ENCODE measurements around the gene MMP10. TPM values are rescaled to one million over a fixed set of nuclear protein-coding genes. Genes with fewer than 3 reads are reported as not detected.

MMP10 gene
- total RNA-seq, 1 experiment from 2014 or later = not detected

GRCh38 chr11:102722821-102723220, 57.6 kb downstream of the MMP10 start:
- peaks cover 13% of the 10 kb centered on the region; the same call in 1 of the 2 replicates for H3K9me3 Mint-ChIP-seq
- no peak for ATAC-seq
- H3K27me3 Mint-ChIP-seq (ENCODE audit: low read depth) = no peaks in the 10 kb centered on the region
- H3K27ac Mint-ChIP-seq = no peak overlapping the region
- ChIA-PET POLR2A (no interaction called here), CTCF (no interaction called here)
- no peaks in the 10 kb centered on the region for H3K36me3 Mint-ChIP-seq
- H3K4me1 Mint-ChIP-seq = peaks cover 7% of the 10 kb centered on the region
- no peak overlapping the region for H3K4me3 Mint-ChIP-seq
- no peak for TF ChIP-seq NFYB (CRISPR knock-in tag; conservative IDR thresholded peaks at IDR 0.05; ENCODE audit: low read depth)
- TF ChIP-seq E2F4 (CRISPR knock-in tag; IDR thresholded peaks at IDR 0.05; ENCODE audit: borderline replicate concordance, low read depth) = no peak
- no peak for DNase-seq (ENCODE audit: low spot score)

Other genes starting within 250 kb of the MMP10 start
- 0.23 to 0.50 TPM (median 0.48 TPM) in 3 replicates for gene MMP7, start 249.9 kb downstream of the MMP10 start, total RNA-seq (2021)
- gene MMP20, start 155.3 kb downstream of the MMP10 start, total RNA-seq (2021) = not detected in 3 replicates
- not detected in 3 replicates for gene MMP27, start 74.9 kb downstream of the MMP10 start, total RNA-seq (2021)
- gene MMP8, start 55.7 kb downstream of the MMP10 start, total RNA-seq (2021) = not detected in 3 replicates
- 0.11 TPM in 1 of 3 replicates, not detected in the others for gene MMP1, start 17.5 kb upstream of the MMP10 start, total RNA-seq (2021)
- gene MMP3, start 63.0 kb upstream of the MMP10 start, total RNA-seq (2021) = not detected in 3 replicates
- gene MMP12, start 94.4 kb upstream of the MMP10 start, total RNA-seq (2021) = not detected in 3 replicates
- gene MMP13, start 175.1 kb upstream of the MMP10 start, total RNA-seq (2021) = not detected in 3 replicates

All from WTC11 (cell line).